HG03175 (cell line): ENCODE data around the gene FAAP20.

Experiments used
- ATAC-seq: cut with Tn5 transposase; IDR thresholded peaks from one replicate; pipeline ENCODE4 v1.9.1; 2021; ENCODE audit warnings: mild to moderate bottlenecking, moderate library complexity; ENCODE audit not compliant: unreplicated experiment

Gene FAAP20

DNA sequence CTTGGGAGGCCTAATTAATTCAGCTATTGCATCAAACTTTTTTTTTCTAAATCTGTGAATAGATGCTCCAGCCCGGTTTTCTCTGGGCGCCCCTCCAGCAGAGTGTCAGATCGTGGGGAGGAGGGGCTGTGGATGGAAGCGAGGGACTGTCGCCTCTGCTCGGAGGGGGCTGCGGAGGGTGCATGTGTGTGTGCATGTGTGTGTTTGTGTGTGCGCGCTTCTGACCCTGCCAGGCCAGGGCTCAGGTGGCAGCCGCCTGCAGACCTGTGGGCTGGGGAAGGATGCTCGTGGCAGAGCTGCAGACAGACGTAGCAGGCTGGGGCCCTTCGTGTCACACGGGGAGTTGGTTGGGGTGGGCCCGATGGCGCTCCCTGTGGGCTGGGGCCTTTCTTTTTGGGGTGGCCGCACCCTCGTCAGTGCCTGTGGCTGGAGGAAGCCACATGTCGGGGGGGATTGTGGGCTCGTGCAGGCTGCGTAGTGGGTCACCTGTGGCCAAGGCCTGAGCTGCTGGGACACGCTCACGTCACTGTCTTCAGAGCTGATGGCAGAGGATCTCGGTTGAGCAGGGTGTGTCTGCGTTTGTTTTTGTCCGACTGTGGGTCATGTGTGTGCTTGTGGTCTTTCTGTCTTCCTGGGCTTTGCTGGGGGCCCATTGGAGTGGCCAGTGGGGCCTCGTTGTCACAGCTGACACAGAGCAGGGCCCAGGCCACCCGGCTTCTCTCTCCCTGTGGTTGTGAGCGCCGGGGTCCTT is 36.4 kb upstream of the FAAP20 start:
- no peak for ATAC-seq

DNA sequence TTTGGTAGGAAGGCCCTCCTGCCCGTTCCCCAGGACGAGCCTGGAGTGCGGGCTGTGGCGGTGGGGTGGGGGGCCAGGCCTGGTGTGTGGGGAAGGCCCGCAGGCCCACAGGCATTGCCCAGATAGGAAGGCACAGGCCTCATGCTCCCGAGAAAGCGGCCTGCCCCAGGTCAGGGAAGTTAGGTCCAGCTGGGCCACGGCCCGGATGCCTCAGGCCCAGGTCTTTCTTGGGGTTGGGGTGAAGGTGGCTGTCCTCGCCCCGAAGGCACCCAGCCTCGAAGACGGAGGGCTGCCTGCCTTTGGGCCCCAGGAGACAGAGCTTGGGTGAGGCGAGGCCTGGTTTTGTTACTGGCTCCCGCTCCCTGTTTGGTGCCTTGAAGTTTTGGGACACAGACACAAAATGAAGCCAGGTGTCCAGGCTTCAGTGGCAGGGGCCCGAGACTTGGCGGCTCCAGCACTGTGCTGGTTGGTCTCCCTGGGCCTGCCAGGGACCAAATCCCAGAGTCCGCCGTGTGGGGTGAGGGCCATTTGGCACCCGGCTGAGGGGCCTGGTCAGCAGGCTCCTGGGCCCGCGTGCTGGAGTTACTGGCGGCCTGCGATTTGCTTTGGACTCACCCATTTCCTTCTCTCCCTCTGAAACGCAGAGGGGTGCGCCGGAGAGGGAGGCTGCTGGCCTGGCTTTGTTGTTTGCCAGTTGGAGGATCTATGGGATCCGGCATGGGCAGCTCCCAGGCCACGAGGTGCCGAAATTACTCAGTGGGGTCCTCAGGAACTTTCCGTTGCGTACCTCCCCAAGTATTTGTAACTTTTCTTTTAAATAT is 35.5 kb upstream of the FAAP20 start:
- ATAC-seq = no peak

DNA sequence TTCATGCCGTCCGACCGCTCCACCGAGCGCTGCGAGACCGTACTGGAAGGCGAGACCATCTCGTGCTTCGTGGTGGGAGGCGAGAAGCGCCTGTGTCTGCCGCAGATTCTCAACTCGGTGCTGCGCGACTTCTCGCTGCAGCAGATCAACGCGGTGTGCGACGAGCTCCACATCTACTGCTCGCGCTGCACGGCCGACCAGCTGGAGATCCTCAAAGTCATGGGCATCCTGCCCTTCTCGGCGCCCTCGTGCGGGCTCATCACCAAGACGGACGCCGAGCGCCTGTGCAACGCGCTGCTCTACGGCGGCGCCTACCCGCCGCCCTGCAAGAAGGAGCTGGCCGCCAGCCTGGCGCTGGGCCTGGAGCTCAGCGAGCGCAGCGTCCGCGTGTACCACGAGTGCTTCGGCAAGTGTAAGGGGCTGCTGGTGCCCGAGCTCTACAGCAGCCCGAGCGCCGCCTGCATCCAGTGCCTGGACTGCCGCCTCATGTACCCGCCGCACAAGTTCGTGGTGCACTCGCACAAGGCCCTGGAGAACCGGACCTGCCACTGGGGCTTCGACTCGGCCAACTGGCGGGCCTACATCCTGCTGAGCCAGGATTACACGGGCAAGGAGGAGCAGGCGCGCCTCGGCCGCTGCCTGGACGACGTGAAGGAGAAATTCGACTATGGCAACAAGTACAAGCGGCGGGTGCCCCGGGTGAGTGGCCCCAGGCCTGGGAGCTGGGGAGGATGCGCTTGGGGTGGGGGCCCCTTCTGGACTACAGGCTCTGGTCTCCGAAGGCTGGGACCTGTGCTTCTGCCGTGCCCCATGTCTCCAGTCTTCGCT is 34.7 kb upstream of the FAAP20 start:
- no peak for ATAC-seq

DNA sequence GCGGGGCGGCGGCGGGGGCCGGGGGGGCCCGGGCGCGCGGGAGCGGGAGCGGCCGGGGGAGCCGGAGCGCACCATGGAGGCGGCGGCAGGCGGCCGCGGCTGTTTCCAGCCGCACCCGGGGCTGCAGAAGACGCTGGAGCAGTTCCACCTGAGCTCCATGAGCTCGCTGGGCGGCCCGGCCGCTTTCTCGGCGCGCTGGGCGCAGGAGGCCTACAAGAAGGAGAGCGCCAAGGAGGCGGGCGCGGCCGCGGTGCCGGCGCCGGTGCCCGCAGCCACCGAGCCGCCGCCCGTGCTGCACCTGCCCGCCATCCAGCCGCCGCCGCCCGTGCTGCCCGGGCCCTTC is 34.1 kb upstream of the FAAP20 start:
- no peak for ATAC-seq

DNA sequence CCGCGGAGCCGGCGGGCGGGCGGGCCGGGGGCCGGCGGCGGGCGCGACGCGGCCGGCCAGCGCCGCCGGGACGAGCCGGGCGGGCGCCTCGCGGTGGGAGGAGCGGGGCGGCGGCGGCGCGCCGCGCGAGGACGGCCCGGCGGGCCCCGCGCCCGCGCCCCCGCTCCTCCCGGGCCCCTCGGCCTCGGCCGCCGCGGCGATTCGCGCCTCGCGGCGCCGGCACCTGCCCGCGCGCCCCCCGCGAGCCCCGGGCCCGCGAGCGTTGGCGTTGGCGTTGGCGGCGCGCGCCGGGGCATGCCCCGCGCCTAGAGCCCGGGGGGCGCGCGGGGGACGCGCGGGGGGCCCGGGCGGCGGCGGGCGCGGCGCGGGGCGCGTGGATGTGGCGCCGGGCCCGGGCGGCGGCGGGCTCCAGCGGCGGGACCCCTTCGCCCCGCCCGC is 33.6 kb upstream of the FAAP20 start, which contains the start of gene SKI:
TSS of gene SKI (plus strand) at position 163 of the 438 bp plus-strand sequence. CDS start 448 bp downstream, outside the sequence.
- no peak for ATAC-seq

DNA sequence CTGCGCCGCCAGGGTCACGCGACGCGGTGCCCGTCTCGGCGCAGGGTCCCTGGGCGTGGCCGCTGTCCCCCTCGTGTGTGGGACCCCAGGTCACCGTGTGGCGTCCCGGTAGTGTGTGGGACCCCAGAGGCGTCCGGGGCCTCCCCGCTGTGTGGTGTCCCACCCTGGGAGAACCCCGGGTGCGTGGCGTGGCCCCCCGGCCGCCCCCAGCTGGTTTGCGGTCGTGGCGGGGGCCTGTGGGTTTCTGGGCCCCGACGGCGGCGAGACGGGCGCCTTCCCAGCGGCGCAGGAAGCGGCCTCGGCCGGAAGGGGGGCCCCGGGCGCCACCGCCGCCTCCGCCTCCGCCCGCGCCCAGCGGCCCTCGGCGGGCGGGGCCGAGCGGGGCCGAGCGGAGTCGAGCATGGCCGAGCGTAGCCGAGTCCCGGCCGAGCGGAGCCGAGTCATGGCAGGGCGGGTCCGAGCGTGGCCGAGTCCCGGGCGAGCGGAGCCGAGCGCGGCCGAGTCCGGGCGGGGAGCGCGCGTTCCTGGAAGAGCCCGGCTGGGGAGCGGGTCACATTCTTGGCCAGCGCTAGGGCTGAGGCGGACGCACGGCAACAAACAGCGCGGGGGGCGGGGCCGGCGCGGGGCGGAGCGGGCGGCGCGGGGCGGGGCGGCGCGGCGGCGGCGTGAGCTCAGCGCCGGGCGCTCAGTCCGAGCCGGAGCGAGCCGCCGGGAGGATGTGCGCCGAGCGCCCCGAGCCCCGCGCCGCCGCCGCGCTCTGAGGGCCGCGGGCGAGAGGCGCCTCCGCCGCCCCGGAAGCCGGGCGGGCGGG is 33.0 kb upstream of the FAAP20 start:
- ATAC-seq = peak; percentile 88

DNA sequence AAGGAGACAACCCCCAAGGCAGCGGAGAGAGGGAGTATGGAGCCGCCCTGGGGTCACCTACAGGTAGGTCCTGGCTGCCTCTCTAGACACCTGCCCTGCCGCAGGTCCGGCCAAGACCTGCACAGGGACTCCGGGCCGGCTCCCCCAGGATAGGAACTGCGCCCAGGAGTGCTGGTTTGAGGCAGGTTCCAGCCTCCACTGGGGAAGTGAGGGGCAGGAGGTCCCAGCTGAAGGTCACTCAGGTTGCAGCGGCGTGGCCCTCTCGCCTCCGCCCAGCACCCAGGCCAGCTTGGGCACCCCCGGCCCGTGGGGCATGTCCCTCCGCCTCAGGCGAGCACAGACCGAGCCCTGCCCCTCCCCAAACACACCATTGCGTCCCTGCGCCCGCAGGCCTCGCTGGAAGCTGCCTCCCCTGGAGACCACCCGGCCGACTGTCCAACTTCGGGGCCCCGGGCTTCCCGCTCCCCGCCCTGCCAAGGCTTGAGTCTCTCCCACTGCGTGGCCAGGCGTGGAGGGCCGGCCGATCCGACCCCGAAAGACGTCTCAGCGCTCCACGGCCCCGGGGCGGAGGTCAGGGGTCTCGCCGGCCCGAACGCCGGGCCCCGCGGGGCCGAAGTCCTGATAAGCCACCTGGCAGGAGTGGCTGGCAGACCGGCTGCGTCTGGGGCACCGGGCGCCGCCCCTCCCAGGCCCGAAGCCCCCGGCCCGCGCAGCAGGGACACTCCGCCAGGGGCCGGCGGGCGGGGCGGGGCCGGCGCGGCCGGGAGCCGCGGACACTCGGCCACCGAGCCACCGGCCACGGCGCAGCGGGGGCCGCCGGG is 32.2 kb upstream of the FAAP20 start:
- ATAC-seq = no peak

DNA sequence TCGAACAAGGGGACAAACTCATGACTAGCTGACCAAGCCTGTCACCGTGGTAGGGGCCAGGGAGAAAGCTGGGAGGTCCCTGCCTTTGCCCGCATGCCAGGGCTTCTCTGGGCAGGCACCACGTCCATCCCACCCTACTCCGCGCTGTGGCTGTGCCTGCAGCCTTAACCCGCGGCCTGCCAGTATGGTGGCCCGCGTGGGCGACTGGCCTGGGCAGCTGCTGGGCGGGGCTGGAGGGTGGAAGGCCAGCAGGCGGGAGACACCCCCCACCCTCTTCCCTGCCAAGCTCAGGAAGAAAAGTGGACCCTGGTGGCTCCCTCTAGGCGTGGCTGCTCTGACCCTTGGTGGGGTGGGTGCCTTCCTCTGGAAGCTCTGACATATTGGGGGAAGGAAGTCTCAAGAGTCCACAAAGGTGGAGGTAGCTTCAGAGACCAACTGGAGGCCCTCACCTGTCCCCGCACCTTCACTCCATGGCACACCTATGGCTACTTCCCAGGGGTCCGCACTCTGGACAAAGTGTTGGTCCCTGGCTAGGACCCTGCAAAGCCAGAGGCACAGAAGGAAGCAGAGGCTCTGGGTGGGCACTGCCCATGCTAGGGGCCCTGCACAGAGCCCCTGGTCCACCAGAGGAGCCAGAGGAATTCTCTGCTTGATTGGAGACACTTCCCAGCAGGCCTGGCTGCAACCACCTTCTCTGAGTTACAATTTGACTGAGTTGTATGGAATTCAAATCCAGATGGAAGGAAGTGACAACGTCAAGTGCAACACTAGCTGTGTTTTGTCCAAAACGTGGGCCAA is 30.3 kb upstream of the FAAP20 start:
- no peak for ATAC-seq

DNA sequence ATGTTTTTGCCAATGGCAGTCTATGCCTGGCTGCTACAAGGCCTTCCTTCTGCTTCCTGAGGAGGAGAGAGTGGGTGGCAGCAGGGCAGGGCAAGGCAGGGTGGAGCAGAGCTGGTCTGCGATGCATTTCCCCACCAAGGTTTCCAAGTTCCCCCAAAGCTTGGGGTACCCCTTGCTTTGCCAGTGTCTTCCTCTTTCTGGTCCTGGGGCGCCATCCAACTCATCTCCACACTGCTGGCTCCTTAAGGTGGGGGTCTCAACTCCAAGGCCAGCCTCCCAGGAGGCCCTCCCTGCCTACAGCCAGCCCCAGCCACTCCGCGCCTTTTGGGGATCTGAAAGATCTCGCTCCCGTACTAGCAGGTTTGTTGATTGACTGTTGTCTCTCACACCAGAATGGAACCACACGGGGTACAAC is 29.6 kb upstream of the FAAP20 start:
- ATAC-seq = no peak

DNA sequence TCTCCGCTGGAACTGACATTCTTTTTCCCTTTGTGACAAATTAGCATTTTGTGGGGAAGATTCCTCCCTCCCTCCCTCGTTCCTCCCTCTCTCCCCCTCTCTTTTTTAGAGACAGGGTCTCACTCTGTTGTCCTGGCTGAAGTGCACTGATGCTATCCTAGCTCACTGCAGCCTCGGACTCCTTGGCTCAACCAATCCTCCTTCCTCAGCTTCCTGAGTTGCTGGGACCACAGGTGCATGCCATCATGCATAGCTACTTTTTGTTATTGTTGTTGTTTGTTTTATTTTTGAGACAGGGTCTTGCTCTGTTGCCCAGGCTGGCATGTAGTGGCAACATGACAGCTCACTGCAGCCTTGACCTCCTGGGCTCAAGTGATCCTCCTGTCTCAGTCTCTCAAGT is 26.7 kb upstream of the FAAP20 start:
- no peak for ATAC-seq

DNA sequence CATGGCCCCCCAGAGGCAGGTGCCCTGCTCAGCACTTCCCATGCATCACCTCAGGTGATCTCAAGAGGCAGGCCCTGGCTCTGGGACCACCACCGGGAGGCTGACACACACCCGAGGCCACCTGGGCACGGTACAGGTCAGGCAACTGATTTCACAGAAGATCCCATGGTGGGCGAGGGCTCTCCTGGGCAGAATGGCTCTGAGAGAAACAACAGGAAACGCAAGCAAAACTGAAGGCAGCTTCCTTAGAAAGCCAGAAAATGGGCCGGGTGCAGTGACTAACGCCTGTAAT is 22.1 kb upstream of the FAAP20 start:
- ATAC-seq = no peak

DNA sequence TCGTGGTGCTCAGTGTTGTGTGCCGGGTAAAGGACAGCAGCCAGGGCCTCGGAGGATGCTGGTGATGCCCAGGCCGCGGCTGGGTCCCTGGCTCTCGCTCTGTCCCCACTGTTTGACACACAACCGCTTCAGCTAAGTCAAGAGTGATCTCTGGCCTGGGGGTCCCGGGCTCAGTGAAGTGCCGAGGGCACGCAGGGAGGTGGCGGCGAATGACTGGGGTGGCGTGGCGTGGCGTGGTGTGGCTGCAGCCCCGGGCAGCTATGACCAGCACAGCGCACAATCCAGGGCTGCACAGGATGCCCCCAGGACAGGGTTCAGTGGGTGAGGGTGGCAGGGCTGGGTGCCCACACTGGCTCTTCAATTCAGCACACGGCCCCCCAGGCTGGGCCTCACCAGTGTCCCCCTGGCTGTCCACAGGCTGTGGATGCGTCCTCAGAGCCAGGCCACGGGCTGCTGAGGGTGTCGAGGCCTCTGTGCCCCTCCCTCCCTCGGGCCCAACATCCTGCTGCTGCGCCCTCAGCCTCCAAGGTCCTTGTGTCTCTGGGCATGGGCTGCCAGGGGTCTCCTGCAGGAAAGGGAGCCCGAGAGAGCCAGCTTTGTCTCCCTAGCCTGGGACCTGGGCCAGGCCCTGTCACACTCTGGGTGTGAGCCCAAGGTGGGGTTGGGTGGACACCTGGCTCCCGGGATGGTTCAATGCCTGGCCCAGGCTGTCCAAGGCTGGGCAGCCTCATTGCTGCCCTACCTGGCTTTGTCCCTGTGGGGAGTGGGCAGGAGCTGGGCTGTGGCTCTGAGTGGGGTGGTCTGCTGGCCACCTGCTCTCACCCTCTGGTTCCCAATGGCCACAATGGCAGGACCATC is 21.6 kb upstream of the FAAP20 start:
- ATAC-seq = no peak

DNA sequence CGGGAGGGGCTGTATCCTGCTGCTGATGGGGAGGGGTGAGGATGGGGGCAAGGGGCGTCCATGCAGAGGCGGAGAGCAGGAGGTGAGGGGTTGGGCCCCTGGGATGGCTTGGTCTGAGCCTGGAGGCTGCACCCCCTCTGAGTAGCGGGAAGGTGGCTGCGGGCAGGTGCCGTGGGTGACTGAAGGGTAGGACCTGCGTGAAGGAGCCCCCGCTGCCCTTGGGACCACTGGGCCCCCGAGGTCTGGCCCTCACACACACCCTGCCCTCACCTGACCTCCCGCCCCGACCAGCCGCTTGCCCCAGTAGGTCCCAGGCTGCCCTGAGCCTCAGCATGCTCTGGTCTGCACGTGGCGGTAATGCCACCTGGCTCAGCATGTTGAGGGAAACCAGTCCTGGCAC is 20.8 kb upstream of the FAAP20 start:
- ATAC-seq = no peak

DNA sequence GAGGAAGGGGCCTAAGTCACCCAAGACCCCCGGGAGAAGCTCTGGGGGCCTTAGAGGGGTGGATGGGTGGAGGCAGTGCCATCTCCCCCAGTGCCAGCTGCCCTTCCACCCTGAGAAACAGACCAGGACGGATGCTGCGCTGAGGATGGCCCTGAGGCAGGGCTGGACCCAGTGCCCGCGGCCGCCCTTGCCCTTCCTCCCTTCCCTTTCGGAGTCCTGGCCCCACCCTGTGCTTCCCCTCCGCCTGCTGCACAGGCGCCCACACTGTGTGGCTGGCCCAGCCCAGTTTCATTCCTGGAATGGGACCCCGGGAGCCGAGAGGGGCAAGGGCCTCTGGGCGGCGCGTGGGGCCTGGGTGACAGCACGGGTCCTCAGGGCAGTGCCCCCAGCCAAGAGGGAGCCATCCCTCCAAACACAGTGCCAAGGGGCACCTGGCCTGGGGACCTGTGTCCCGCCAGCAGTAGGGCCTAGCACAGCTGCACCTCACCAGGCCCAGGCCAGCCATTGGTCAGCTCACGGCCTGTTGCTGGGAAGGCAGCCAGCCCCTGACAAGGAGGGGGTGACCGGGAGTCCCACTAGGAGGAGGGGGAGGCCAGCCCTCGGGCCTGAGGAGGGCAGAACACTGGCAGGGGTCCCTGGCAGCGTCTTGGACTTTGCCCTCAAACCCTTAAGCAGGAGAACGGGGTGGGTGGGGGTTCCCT is 20.1 kb upstream of the FAAP20 start:
- ATAC-seq = no peak

DNA sequence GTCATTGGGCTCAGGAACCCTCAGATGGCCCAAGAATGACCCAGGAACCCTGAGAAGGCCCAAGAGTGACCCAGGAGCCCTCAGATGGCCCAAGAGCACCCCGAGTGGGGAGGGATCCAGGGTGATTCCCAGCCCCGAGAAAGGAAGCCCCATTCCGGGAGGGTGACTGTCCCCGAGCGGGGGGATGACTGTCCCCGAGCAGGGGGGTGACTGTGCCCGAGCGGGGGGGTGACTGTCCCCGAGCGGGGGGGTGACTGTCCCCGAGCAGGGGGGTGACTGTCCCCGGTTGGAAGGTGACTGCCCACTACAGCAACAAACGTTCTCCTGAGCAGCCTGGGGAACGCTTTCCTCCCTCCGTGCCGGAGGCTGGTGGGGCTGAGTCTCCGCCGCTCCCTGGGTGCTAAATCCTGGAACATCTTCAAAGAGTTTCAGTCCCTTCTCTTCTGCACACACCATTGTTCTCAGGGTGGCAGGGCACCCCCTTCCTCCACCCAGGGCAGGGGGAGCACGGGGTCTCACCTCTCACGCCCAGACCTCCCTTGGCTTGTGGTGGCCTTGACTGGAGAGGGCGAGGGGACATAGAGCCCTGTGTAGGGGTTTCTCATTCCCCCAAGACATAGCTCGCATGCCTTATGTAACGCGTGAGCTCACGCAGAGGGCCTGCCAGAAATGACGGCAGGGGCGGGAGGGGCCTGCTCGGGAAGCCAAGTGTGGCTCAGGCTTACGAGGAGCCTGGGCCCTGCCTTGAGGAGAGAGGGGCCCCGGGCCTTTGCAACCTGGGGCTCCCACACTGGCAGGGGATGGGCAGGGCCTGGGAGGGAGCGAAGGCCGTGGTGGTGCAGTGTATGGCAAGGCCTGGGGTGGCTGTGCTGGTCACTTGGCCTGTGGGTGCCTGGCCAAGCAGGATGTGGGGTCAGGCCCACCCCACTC is 19.3 kb upstream of the FAAP20 start:
- no peak for ATAC-seq
